CD14-positive monocyte (primary cell): Measurements from ENCODE around the gene VARS2. TPM values are rescaled to one million over a fixed set of nuclear protein-coding genes. Genes with fewer than 3 reads are reported as not detected.

Experiments used
- DNase-seq, 3 donors: peaks; one replicate each; pipeline ENCODE4 v3.0.0-alpha.2; 2011 to 2022
- H2AFZ ChIP-seq: 2 replicates; pipeline ENCODE4 v1.6.0; 2012; ENCODE audit warnings: mild to moderate bottlenecking, low read depth, low read length, inconsistent platforms; ENCODE audit not compliant: insufficient read depth, poor library complexity, severe bottlenecking
- H3K27ac ChIP-seq, 2 donors: 1 replicate in 1 of 2; 2 replicates in 1 of 2; pipeline ENCODE4 v1.5.1; 2012 to 2013; ENCODE audit warnings: low read length in 2 of 2, control low read depth in 1 of 2, inconsistent platforms in 1 of 2, low read depth in 1 of 2, mild to moderate bottlenecking in 1 of 2
- H3K27me3 ChIP-seq, 2 donors: one replicate each; pipeline versions ENCODE4 v1.6.0 to v1.6.1; 2011 to 2013; ENCODE audit warnings: low read length in 2 of 2; ENCODE audit not compliant: control insufficient read depth in 2 of 2, insufficient read depth in 2 of 2
- H3K36me3 ChIP-seq, 2 donors: replicated peaks in 1 of 2; 1 replicate in 1 of 2; 2 replicates in 1 of 2; pipeline versions ENCODE4 v1.5.1 to v1.6.1; 2012 to 2013; ENCODE audit warnings: low read length in 2 of 2, control low read depth in 1 of 2, inconsistent platforms in 1 of 2, mild to moderate bottlenecking in 1 of 2; ENCODE audit not compliant: insufficient read depth in 2 of 2, control insufficient read depth in 1 of 2
- H3K4me1 ChIP-seq, 2 donors: 1 replicate in 1 of 2; 2 replicates in 1 of 2; pipeline versions ENCODE4 v1.5.1 to v1.6.1; 2012 to 2013; ENCODE audit warnings: low read length in 2 of 2, control low read depth in 1 of 2, inconsistent platforms in 1 of 2, mild to moderate bottlenecking in 1 of 2, moderate library complexity in 1 of 2; ENCODE audit not compliant: insufficient read depth in 2 of 2, control insufficient read depth in 1 of 2
- H3K4me2 ChIP-seq: replicated peaks from 2 replicates; pipeline ENCODE3; 2012; ENCODE audit warnings: low read length, moderate library complexity, mild to moderate bottlenecking; ENCODE audit not compliant: poor library complexity, severe bottlenecking; ENCODE audit errors: extremely low read depth
- H3K4me3 ChIP-seq, 3 experiments: fragments of 200-600 bp in 1 of 3; sonication (generic) in 1 of 3; replicated peaks in 1 of 3; 1 replicate in 2 of 3; 2 replicates in 1 of 3; pipeline ENCODE4 v1.5.1; 2011 to 2013; ENCODE audit warnings: low read length in 3 of 3, mild to moderate bottlenecking in 3 of 3, control low read depth in 2 of 3, low read depth in 2 of 3, inconsistent platforms in 1 of 3, moderate library complexity in 1 of 3
- H3K79me2 ChIP-seq: 2 replicates; pipeline ENCODE4 v1.6.0; 2012; ENCODE audit warnings: mild to moderate bottlenecking, control low read depth, inconsistent platforms, low read length, moderate library complexity; ENCODE audit not compliant: insufficient read depth
- H3K9ac ChIP-seq: 2 replicates; pipeline ENCODE4 v1.6.0; 2017; ENCODE audit warnings: low read length, mild to moderate bottlenecking; ENCODE audit not compliant: insufficient read depth, poor library complexity, severe bottlenecking
- H3K9me3 ChIP-seq, 2 donors: replicated peaks in 1 of 2; 1 replicate in 1 of 2; 2 replicates in 1 of 2; pipeline versions ENCODE4 v1.5.1 to v1.6.1; 2012 to 2013; ENCODE audit warnings: low read length in 2 of 2, control low read depth in 1 of 2; ENCODE audit not compliant: control insufficient read depth in 1 of 2, insufficient read depth in 1 of 2
- H4K20me1 ChIP-seq: 2 replicates; pipeline ENCODE4 v1.6.0; 2012; ENCODE audit warnings: mild to moderate bottlenecking, low read length, control low read depth, moderate library complexity; ENCODE audit not compliant: insufficient read depth
- H3K27ac Mint-ChIP-seq, 7 donors: one replicate each; pipeline ENCODE4 v1.8.0; 2020; ENCODE audit warnings: mild to moderate bottlenecking in 7 of 7, mixed read lengths in 7 of 7, moderate library complexity in 6 of 7, inconsistent platforms in 2 of 7
- H3K27me3 Mint-ChIP-seq, 3 donors: one replicate each; pipeline ENCODE4 v1.8.0; 2021 to 2022; ENCODE audit warnings: low read depth in 3 of 3, mild to moderate bottlenecking in 3 of 3, mixed read lengths in 3 of 3, moderate library complexity in 3 of 3, inconsistent platforms in 1 of 3
- H3K36me3 Mint-ChIP-seq, 2 donors: one replicate each; pipeline ENCODE4 v1.8.0; 2020; ENCODE audit warnings: mixed read lengths in 2 of 2, inconsistent platforms in 1 of 2, mild to moderate bottlenecking in 1 of 2
- H3K4me1 Mint-ChIP-seq: one replicate; pipeline ENCODE4 v1.8.0; 2020; ENCODE audit warnings: mild to moderate bottlenecking, mixed read lengths
- H3K4me3 Mint-ChIP-seq, 2 donors: one replicate each; pipeline ENCODE4 v1.8.0; 2020; ENCODE audit warnings: mild to moderate bottlenecking in 2 of 2, mixed read lengths in 2 of 2, moderate library complexity in 1 of 2
- H3K9me3 Mint-ChIP-seq, 7 donors: one replicate each; pipeline ENCODE4 v1.8.0; 2020 to 2022; ENCODE audit warnings: mixed read lengths in 7 of 7, mild to moderate bottlenecking in 6 of 7, moderate library complexity in 6 of 7, inconsistent platforms in 2 of 7
- CTCF ChIP-seq: fragments of 200-600 bp; IDR thresholded peaks from one replicate; pipeline ENCODE4 v1.8.0; 2022; ENCODE audit warnings: antibody characterized with exemption, mild to moderate bottlenecking
- WGBS: methylation state at CpG from one replicate; pipeline ENCODE4 v1.1.5; 2013; ENCODE audit warnings: missing lambda C conversion rate; ENCODE audit not compliant: insufficient coverage; 5-methylcytosine and 5-hydroxymethylcytosine counted together
- intact Hi-C, 2 donors: fragments of 100-400 bp; cut with micrococcal nuclease; formaldehyde crosslinking; loops; one replicate each; pipeline versions ENCODE4 v1.15.0 to v1.15.1; 2023
- polyA plus RNA-seq, 3 donors: library from polyadenylated mRNA; depleted of rRNA in 1 of 3; unstranded in 2 of 3; stranded (reverse) in 1 of 3; fragments of 300-500 nt in 2 of 3; fragments of >200 nt in 1 of 3; fragmentation: Illumina TruSeq in 2 of 3; gene quantifications; 1 replicate in 2 of 3; 2 replicates in 1 of 3; pipeline ENCODE4 v1.2.3, GENCODE V29; 2012 to 2021

The VARS2 gene
- polyA plus RNA-seq, 3 donors: 7.6 to 15.5 (median 8.1) TPM

- TF ChIP-seq CTCF: no peak
- Histone ChIP-seq H4K20me1 (no peaks in the 10 kb centered on the region), H3K79me2 (no peaks in the 10 kb centered on the region), H3K36me3 (no peaks in the 10 kb centered on the region), H3K4me2 (no peak overlapping the region), H3K4me3 (no peak overlapping the region), H3K27ac (no peak overlapping the region), H2AFZ (no peak overlapping the region), H3K9me3 (no peaks in the 10 kb centered on the region), H3K4me1 (peaks cover 17 to 18% of the 10 kb centered on the region in 2 donors), H3K9ac (no peak overlapping the region), H3K27me3 (peaks cover 4 to 55% of the 10 kb centered on the region in 2 donors)
- DNase-seq: no peak
- 94% methylated on average over 6 of the region's 8 CpGs for WGBS
- Mint-ChIP-seq H3K27ac (no peak overlapping the region), H3K27me3 (peaks cover 38 to 58% (median 42%) of the 10 kb centered on the region in 3 donors), H3K4me3 (no peak overlapping the region), H3K36me3 (peaks cover 0 to 5% of the 10 kb centered on the region in 2 donors), H3K9me3 (peaks cover 0 to 5% (median 0%) of the 10 kb centered on the region in 7 donors), H3K4me1 (peaks cover 29% of the 10 kb centered on the region)
- intact Hi-C loops: loop anchor here in 1 of 2 donors (5.0 kb wide), 1 partner anchor 40 kb away; no protein-coding TSS in a partner anchor
These were observed 31.8 kb upstream of the VARS2 start for GRCh38 chr6:30882204-30882758.

GRCh38 chr6:30882759-30883684 lies 31.0 kb upstream of the VARS2 start:
- Mint-ChIP-seq H3K9me3 (peaks cover 0 to 5% (median 0%) of the 10 kb centered on the region in 7 donors), H3K27me3 (peaks cover 36 to 58% (median 42%) of the 10 kb centered on the region in 3 donors), H3K27ac (peak overlapping the region in 2 of 7 donors; percentile 5 to 74), H3K4me1 (peaks cover 23% of the 10 kb centered on the region), H3K36me3 (peaks cover 0 to 5% of the 10 kb centered on the region in 2 donors), H3K4me3 (peak overlapping the region; percentile 73 to 79)
- DNase-seq: no peak
- Histone ChIP-seq H3K9me3 (no peaks in the 10 kb centered on the region), H3K36me3 (no peaks in the 10 kb centered on the region), H4K20me1 (no peaks in the 10 kb centered on the region), H3K4me3 (no peak overlapping the region), H3K4me2 (no peak overlapping the region), H3K4me1 (peaks cover 10 to 11% of the 10 kb centered on the region in 2 donors), H3K27me3 (peaks cover 4 to 55% of the 10 kb centered on the region in 2 donors), H3K9ac (no peak overlapping the region), H3K27ac (no peak overlapping the region), H2AFZ (no peak overlapping the region), H3K79me2 (no peaks in the 10 kb centered on the region)
- WGBS: 90% methylated on average over 9 of the region's 15 CpGs
- intact Hi-C loops: loop anchor here in 1 of 2 donors (5.0 kb wide), 1 partner anchor 41 kb away; no protein-coding TSS in a partner anchor
- no peak for TF ChIP-seq CTCF
